Measurements from ENCODE around the gene HTATIP2. TPM values are rescaled to one million over a fixed set of nuclear protein-coding genes. Genes with fewer than 3 reads are reported as not detected.

HTATIP2 gene
- total and polyA plus RNA-seq, 8 donors, result 9.6 to 29.1 (median 12.1) TPM

DNA sequence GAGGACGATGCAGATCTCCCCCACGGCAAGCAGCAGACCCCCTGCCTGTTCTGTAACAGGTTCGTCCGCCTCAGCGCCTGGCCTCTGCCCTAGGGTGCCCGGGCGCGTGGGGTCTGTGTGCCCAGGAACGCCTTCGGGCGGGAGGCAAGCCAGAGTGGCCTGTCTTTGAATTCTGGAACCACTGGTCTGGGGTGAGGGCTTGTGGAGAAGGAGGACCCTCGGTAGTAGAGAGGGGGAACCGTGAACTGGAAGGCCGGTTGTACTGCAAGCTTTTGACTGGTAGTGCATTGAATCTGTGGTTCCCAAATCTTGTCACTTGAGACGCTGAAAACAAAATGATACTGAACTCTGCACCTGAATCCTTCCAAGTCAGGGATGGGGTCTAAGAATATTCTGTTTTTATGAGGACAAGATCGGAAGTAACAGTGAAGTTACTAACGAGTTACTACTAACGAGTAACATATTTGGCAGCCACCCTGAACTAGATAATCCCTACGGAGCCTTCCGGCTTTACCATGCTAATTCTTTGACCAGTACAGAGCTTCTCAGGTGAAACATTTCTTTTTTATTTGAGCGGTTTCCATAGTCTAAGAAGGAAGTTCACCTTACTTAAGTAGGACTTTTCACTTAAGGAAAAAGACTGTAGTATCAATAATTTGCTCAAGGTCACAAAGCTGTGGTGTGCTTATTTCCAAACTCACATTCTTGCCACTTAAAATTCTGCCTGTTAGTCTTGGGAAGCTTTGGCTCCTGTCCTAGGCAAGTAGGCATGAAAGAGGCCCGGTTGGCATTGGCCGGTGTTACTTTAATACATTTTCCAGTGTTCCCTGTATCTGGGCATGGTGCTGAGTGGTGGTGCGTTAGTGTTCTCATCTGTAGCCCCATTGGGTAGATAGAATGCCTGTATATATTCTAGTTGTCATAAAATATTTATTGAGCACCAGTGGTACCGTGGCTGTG is 24.9 kb downstream of the HTATIP2 start:
- Histone ChIP-seq H3K27ac (peak overlapping the region in 3 of 4 donors; percentile 82 to 90 (median 87)), H3K9me3 (no peaks in the 10 kb centered on the region), H3K4me3 (peak overlapping the region; percentile 62 to 95 (median 87)), H3K4me1 (peaks cover 0 to 9% (median 7%) of the 10 kb centered on the region in 3 donors), H3K27me3 (no peaks in the 10 kb centered on the region), H3K36me3 (no peaks in the 10 kb centered on the region)
- DNase-seq (no peak), ATAC-seq (peak in 2 of 4 donors; percentile 9 to 23), FAIRE-seq (no peak)
- TF ChIP-seq, protein P1, sequence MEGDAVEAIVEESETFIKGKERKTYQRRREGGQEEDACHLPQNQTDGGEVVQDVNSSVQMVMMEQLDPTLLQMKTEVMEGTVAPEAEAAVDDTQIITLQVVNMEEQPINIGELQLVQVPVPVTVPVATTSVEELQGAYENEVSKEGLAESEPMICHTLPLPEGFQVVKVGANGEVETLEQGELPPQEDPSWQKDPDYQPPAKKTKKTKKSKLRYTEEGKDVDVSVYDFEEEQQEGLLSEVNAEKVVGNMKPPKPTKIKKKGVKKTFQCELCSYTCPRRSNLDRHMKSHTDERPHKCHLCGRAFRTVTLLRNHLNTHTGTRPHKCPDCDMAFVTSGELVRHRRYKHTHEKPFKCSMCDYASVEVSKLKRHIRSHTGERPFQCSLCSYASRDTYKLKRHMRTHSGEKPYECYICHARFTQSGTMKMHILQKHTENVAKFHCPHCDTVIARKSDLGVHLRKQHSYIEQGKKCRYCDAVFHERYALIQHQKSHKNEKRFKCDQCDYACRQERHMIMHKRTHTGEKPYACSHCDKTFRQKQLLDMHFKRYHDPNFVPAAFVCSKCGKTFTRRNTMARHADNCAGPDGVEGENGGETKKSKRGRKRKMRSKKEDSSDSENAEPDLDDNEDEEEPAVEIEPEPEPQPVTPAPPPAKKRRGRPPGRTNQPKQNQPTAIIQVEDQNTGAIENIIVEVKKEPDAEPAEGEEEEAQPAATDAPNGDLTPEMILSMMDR (IDR thresholded peaks at IDR 0.05), result no peak
- intact Hi-C loops (cut with DNase I), result loop anchor here in 1 of 3 donors (10.0 kb wide), 1 partner anchor 216 kb away; no protein-coding TSS in a partner anchor
- WGBS, 2 donors, result 5 to 7% methylated on average over 25 of the region's 25 CpGs

DNA sequence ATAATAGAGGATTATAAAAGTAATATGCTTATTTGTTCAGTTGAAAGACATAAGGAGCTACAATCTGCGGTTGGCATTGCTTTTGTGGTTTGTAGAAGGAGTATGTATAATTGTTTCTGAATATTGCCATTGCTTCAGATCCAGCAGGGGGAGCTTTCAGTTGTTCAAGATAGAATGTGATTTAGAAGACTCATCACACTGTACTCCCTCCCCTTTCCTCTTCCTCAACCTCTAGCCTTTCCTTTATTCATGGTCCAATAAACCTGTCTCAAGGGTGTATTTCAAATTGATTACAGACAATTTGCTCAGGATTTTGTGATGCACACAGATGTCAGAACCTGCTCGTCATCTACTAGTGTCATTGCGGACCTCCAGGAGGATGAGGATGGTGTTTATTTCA is 33.8 kb downstream of the HTATIP2 start:
- Histone ChIP-seq H3K27ac (no peak overlapping the region), H3K4me1 (no peaks in the 10 kb centered on the region), H3K27me3 (no peaks in the 10 kb centered on the region), H3K9me3 (no peaks in the 10 kb centered on the region), H3K4me3 (no peak overlapping the region), H3K36me3 (peaks cover 0 to 19% (median 6%) of the 10 kb centered on the region in 3 donors)
- no peak for FAIRE-seq
- intact Hi-C loops (cut with DNase I), result no loop called here
- no peak for DNase-seq
- ATAC-seq, result peak in 3 of 4 donors; percentile 55 to 73 (median 68)
- WGBS, 2 donors, result 70 to 81% methylated on average over 3 of the region's 3 CpGs
- TF ChIP-seq, protein P1 (IDR thresholded peaks at IDR 0.05), result peak in 1 of 4 donors; percentile 26

DNA sequence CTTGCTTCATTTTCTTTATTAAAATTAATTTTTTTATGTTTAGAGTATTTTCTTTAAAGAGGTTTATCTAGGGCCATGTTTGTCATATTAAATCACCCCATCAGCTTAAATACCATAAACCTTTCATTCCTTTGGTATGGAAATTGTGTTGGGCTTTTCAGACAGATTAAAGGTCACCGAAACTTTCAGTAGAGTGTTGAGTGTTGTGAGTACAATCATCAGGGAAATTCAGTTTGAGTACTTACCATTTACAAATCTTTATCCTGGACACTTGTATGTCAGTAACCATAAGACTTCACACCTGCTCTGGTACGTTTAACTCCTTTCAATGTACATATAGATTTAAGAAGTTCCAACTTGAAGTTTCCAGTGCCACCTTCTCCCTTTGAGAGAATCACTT is 36.0 kb downstream of the HTATIP2 start:
- H3K9me3 ChIP-seq, result no peaks in the 10 kb centered on the region
- no peak overlapping the region for H3K27ac ChIP-seq
- DNase-seq, result no peak
- H3K36me3 ChIP-seq, result peaks cover 0 to 20% (median 6%) of the 10 kb centered on the region in 3 donors
- TF ChIP-seq, protein P1 (IDR thresholded peaks at IDR 0.05), result no peak
- whole genome bisulfite sequencing, 2 donors, result 81 to 86% methylated on average over 2 of the region's 2 CpGs
- H3K27me3 ChIP-seq, result no peaks in the 10 kb centered on the region
- no peak for ATAC-seq
- intact Hi-C loops (cut with DNase I), result no loop called here
- H3K4me1 ChIP-seq, result no peaks in the 10 kb centered on the region
- FAIRE-seq, result no peak
- H3K4me3 ChIP-seq, result no peak overlapping the region

DNA sequence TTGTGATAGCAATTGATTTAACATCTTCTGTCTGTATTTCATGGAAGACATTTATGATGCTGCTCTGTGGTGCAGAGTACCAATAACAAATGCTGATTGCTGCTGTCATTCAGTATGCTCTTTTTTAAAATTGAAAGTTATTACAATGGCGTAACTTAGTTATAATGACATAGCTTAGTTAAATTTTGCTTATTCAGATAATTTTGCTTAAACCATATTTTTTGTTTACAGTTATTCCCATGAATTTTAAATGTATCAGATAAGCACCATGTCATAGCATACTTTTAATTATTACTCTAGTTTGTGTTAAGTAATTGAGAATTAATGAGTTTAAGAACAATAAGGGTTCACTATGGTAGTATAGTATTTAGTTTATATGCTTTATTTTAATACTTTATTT is 39.5 kb downstream of the HTATIP2 start:
- no peak for ATAC-seq
- Histone ChIP-seq H3K27me3 (no peaks in the 10 kb centered on the region), H3K27ac (no peak overlapping the region), H3K36me3 (peaks cover 0 to 27% (median 6%) of the 10 kb centered on the region in 3 donors), H3K4me3 (no peak overlapping the region), H3K4me1 (no peaks in the 10 kb centered on the region), H3K9me3 (no peaks in the 10 kb centered on the region)
- intact Hi-C loops (cut with DNase I), result loop anchor here in 1 of 3 donors (5.0 kb wide), 1 partner anchor 204 kb away; no protein-coding TSS in a partner anchor
- TF ChIP-seq, protein P1 (IDR thresholded peaks at IDR 0.05), result no peak
- FAIRE-seq, result no peak
- 96% methylated on average over 1 of the region's 1 CpG for WGBS, 2 donors
- no peak for DNase-seq

DNA sequence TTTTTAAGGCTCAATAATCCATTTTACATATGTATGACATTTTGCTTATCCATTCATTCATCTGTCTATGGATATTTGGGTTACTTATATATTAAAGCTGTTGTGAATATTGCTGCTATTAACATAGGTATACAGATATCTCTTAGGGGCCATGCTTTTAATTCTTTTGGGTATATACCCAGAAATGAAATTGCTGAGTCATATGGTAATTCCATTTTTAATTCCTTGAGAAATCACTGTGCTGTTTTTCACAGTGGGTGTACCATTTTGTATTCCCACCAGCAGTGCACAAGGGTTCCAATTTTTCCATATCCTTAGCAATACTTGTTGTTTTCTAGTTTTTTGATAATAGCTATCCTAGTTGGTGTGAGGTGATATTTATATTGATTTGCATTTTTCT is 43.0 kb downstream of the HTATIP2 start:
- no peak for FAIRE-seq

More for the DNA sequence above, 43.0 kb downstream of the HTATIP2 start:
- intact Hi-C loops (cut with DNase I), result no loop called here
- Histone ChIP-seq H3K27ac (no peak overlapping the region), H3K36me3 (peaks cover 0 to 30% (median 0%) of the 10 kb centered on the region in 3 donors), H3K4me1 (no peaks in the 10 kb centered on the region), H3K27me3 (no peaks in the 10 kb centered on the region), H3K9me3 (no peaks in the 10 kb centered on the region), H3K4me3 (no peak overlapping the region)
- DNase-seq (no peak), ATAC-seq (no peak)
- TF ChIP-seq, protein P1 (IDR thresholded peaks at IDR 0.05), result no peak

All from pancreas (tissue), 10 donors.